Lung (tissue), 12 donors: ENCODE results near the gene KCNMA1. TPM values are rescaled to one million over a fixed set of nuclear protein-coding genes. Genes with fewer than 3 reads are reported as not detected.

Experiments
- ATAC-seq: fragments of 200-7000 bp; cut with Tn5 transposase; one replicate; pipeline ENCODE4 v1.9.1; 2020; ENCODE audit warnings: moderate number of reproducible peaks; ENCODE audit not compliant: insufficient read depth, low FRiP score
- DNase-seq, 3 donors: peaks; one replicate each; pipeline ENCODE4 v3.0.0-alpha.2; 2013 to 2017
- H3K27ac ChIP-seq, 2 donors: one replicate each; pipeline ENCODE4 v1.5.1; 2013; ENCODE audit warnings: mild to moderate bottlenecking in 2 of 2, moderate library complexity in 2 of 2, control low read depth in 1 of 2, inconsistent platforms in 1 of 2, low read depth in 1 of 2, low read length in 1 of 2
- H3K27me3 ChIP-seq, 3 donors: one replicate each; pipeline ENCODE4 v1.5.1; 2013; ENCODE audit warnings: low read length in 2 of 3; ENCODE audit not compliant: control insufficient read depth in 3 of 3, insufficient read depth in 3 of 3
- H3K36me3 ChIP-seq, 4 donors: one replicate each; pipeline ENCODE4 v1.5.1; 2013; ENCODE audit warnings: low read length in 4 of 4, mild to moderate bottlenecking in 1 of 4, moderate library complexity in 1 of 4; ENCODE audit not compliant: control insufficient read depth in 4 of 4, insufficient read depth in 4 of 4
- H3K4me1 ChIP-seq, 5 donors: one replicate each; pipeline ENCODE4 v1.5.1; 2013; ENCODE audit warnings: low read length in 5 of 5, mild to moderate bottlenecking in 2 of 5, moderate library complexity in 1 of 5; ENCODE audit not compliant: control insufficient read depth in 5 of 5, insufficient read depth in 5 of 5
- H3K4me3 ChIP-seq: one replicate; pipeline ENCODE4 v1.5.1; 2013; ENCODE audit warnings: mild to moderate bottlenecking, control low read depth, moderate library complexity
- H3K9ac ChIP-seq, 2 donors: one replicate each; pipeline ENCODE4 v1.5.1; 2013; ENCODE audit warnings: low read length in 2 of 2, control low read depth in 1 of 2; ENCODE audit not compliant: insufficient read depth in 1 of 2
- H3K9me3 ChIP-seq, 4 donors: one replicate each; pipeline ENCODE4 v1.5.1; 2013; ENCODE audit warnings: low read length in 3 of 4, mild to moderate bottlenecking in 1 of 4, moderate library complexity in 1 of 4; ENCODE audit not compliant: control insufficient read depth in 4 of 4, insufficient read depth in 3 of 4
- CTCF ChIP-seq: IDR thresholded peaks from 2 replicates; pipeline ENCODE4 v1.5.1; 2012; ENCODE audit warnings: mild to moderate bottlenecking; ENCODE audit errors: control extremely low read depth, extremely low read depth
- WGBS, 2 donors: extraction: QIAGEN DNeasy Blood & Tissue Kit; methylation state at CpG; one replicate each; pipeline ENCODE4 v1.1.7; 2013; 5-methylcytosine and 5-hydroxymethylcytosine counted together
- polyA plus RNA-seq, 2 donors: library from polyadenylated mRNA; stranded (reverse); fragments of 200-250 nt; gene quantifications; one replicate each; pipeline ENCODE4 v1.2.1, GENCODE V29; 2013
- total RNA-seq, 2 donors: library from RNA; depleted of rRNA in 1 of 2; stranded (reverse); fragments of >200 nt in 1 of 2; gene quantifications; one replicate each; pipeline ENCODE4 v1.2.1, GENCODE V29; 2014 to 2021
- donor health status: control.
- donor health status: control.
- donor health status: Bipolar disorder and iron deficiency.
- donor health status: healthy.
- donor health status: DM: yes; HTN: yes; CAD: no.

KCNMA1 gene
- total and polyA plus RNA-seq, 4 donors: 3.8 to 13.0 (median 5.5) TPM

- no peak for TF ChIP-seq CTCF
- no peak overlapping the region for H3K27ac ChIP-seq
- no peak overlapping the region for H3K4me3 ChIP-seq
- H3K9me3 ChIP-seq: no peaks in the 10 kb centered on the region
- peaks cover 0 to 4% (median 0%) of the 10 kb centered on the region in 3 donors for H3K27me3 ChIP-seq
- DNase-seq: no peak
- no peak for ATAC-seq
- no peaks in the 10 kb centered on the region for H3K4me1 ChIP-seq
- H3K9ac ChIP-seq: no peak overlapping the region
- no peaks in the 10 kb centered on the region for H3K36me3 ChIP-seq
- WGBS, 2 donors: 83 to 89% methylated on average over 4 of the region's 4 CpGs
These were observed 378.3 kb downstream of the KCNMA1 start for GRCh38 chr10:77259171-77259874.

- H3K9me3 ChIP-seq: no peaks in the 10 kb centered on the region
- WGBS, 2 donors: 87 to 96% methylated on average over 2 of the region's 2 CpGs
- no peaks in the 10 kb centered on the region for H3K27me3 ChIP-seq
- no peak for TF ChIP-seq CTCF
- peaks cover 0 to 5% (median 0%) of the 10 kb centered on the region in 5 donors for H3K4me1 ChIP-seq
- DNase-seq: no peak
- no peak overlapping the region for H3K9ac ChIP-seq
- no peak overlapping the region for H3K4me3 ChIP-seq
- no peaks in the 10 kb centered on the region for H3K36me3 ChIP-seq
- ATAC-seq: no peak
- no peak overlapping the region for H3K27ac ChIP-seq
These were observed 381.3 kb downstream of the KCNMA1 start for GRCh38 chr10:77256346-77256745.

- DNase-seq (no peak), ATAC-seq (no peak)
- no peak for TF ChIP-seq CTCF
- Histone ChIP-seq H3K36me3 (no peaks in the 10 kb centered on the region), H3K27ac (no peak overlapping the region), H3K4me1 (peaks cover 0 to 5% (median 0%) of the 10 kb centered on the region in 5 donors), H3K9ac (no peak overlapping the region), H3K27me3 (no peaks in the 10 kb centered on the region), H3K9me3 (no peaks in the 10 kb centered on the region), H3K4me3 (no peak overlapping the region)
- WGBS, 2 donors: 91 to 99% methylated on average over 4 of the region's 4 CpGs
These were observed 384.0 kb downstream of the KCNMA1 start for GRCh38 chr10:77253556-77254064.

GRCh38 chr10:77253147-77253545 is 384.5 kb downstream of the KCNMA1 start:
- H3K27ac ChIP-seq: no peak overlapping the region
- WGBS, 2 donors: 92 to 100% methylated on average over 1 of the region's 1 CpG
- no peaks in the 10 kb centered on the region for H3K9me3 ChIP-seq
- H3K27me3 ChIP-seq: no peaks in the 10 kb centered on the region
- H3K9ac ChIP-seq: no peak overlapping the region
- ATAC-seq (no peak), DNase-seq (no peak)
- no peaks in the 10 kb centered on the region for H3K36me3 ChIP-seq
- no peak for TF ChIP-seq CTCF
- H3K4me1 ChIP-seq: peaks cover 0 to 5% (median 0%) of the 10 kb centered on the region in 5 donors
- no peak overlapping the region for H3K4me3 ChIP-seq
